ENCODE measurements around the gene MRTFB. TPM values are rescaled to one million over a fixed set of nuclear protein-coding genes. Genes with fewer than 3 reads are reported as not detected.

MRTFB gene
- total and polyA plus RNA-seq, 2 experiments from 2014 or later = 13.9 to 22.2 TPM

DNA sequence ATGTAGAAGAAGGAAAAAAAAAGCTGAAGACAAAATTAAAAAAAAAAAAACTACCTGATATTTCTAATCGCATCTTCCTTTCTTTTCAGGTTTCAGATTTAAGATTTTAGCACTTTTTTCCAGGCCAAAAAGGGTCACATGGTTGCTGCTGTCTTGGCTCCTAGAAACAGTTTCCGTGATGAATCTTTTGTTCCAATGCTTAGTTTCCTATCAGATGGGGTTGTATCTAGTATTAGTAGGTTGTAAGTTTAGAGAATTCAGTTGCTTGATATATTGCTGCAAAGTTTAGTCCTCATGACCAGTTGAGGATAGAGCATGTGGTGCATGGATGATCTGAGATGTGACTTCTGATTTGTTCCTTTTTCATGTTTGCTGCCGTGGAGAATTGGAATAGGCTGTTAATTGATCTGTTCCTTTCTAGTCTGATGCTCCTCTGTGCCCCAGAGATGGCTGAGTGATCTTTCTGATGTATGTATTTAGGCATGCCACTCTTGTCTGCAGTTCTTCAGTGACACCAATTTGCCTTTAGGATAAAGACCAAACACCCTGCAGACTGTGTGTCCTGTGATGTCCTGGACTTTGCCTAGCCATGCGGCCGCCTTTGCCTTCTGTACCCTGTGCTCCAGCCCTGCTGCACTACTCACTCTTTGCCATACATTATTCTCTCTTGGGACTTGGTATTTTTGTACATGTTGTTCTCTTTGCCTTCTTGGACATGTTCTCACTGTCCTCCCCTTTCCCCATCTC lies 94.0 kb downstream of the MRTFB start (continued):
- TF ChIP-seq, protein P1, sequence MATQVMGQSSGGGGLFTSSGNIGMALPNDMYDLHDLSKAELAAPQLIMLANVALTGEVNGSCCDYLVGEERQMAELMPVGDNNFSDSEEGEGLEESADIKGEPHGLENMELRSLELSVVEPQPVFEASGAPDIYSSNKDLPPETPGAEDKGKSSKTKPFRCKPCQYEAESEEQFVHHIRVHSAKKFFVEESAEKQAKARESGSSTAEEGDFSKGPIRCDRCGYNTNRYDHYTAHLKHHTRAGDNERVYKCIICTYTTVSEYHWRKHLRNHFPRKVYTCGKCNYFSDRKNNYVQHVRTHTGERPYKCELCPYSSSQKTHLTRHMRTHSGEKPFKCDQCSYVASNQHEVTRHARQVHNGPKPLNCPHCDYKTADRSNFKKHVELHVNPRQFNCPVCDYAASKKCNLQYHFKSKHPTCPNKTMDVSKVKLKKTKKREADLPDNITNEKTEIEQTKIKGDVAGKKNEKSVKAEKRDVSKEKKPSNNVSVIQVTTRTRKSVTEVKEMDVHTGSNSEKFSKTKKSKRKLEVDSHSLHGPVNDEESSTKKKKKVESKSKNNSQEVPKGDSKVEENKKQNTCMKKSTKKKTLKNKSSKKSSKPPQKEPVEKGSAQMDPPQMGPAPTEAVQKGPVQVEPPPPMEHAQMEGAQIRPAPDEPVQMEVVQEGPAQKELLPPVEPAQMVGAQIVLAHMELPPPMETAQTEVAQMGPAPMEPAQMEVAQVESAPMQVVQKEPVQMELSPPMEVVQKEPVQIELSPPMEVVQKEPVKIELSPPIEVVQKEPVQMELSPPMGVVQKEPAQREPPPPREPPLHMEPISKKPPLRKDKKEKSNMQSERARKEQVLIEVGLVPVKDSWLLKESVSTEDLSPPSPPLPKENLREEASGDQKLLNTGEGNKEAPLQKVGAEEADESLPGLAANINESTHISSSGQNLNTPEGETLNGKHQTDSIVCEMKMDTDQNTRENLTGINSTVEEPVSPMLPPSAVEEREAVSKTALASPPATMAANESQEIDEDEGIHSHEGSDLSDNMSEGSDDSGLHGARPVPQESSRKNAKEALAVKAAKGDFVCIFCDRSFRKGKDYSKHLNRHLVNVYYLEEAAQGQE (IDR thresholded peaks at IDR 0.05; ENCODE audit: unreplicated experiment) = no peak
- TF ChIP-seq, protein P2, sequence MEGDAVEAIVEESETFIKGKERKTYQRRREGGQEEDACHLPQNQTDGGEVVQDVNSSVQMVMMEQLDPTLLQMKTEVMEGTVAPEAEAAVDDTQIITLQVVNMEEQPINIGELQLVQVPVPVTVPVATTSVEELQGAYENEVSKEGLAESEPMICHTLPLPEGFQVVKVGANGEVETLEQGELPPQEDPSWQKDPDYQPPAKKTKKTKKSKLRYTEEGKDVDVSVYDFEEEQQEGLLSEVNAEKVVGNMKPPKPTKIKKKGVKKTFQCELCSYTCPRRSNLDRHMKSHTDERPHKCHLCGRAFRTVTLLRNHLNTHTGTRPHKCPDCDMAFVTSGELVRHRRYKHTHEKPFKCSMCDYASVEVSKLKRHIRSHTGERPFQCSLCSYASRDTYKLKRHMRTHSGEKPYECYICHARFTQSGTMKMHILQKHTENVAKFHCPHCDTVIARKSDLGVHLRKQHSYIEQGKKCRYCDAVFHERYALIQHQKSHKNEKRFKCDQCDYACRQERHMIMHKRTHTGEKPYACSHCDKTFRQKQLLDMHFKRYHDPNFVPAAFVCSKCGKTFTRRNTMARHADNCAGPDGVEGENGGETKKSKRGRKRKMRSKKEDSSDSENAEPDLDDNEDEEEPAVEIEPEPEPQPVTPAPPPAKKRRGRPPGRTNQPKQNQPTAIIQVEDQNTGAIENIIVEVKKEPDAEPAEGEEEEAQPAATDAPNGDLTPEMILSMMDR (conservative IDR thresholded peaks at IDR 0.05; ENCODE audit: low read depth in 2 of 2) = no peak
- TF ChIP-seq CREB1 (CRISPR knock-in tag; IDR thresholded peaks at IDR 0.05; ENCODE audit: low read depth) = no peak

GRCh38 chr16:14168146-14168545 lies 97.0 kb downstream of the MRTFB start:
- ATAC-seq (no peak), DNase-seq (ENCODE audit: low spot score) (no peak)
- Histone ChIP-seq H3K27me3 (ENCODE audit: insufficient read depth) (no peaks in the 10 kb centered on the region), H3K79me2 (replicated peaks; ENCODE audit: insufficient read depth) (0 out of 2 replicates have a peak, but pooled peaks cover 3% of the 10 kb centered on the region), H3K4me3 (no peak overlapping the region), H3K9me2 (ENCODE audit: insufficient read depth) (no peaks in the 10 kb centered on the region), H3F3A (replicated peaks; ENCODE audit: low read depth) (no peaks in the 10 kb centered on the region), H3K27ac (ENCODE audit: low read depth) (no peak overlapping the region), H3K4me1 (ENCODE audit: insufficient read depth) (no peaks in the 10 kb centered on the region), H3K4me2 (no peak overlapping the region), H2AFZ (no peak overlapping the region), H4K20me1 (replicated peaks; ENCODE audit: insufficient read depth) (peaks cover 13% of the 10 kb centered on the region), H3K36me3 (ENCODE audit: insufficient read depth) (no peaks in the 10 kb centered on the region)
- H3K4me1 Mint-ChIP-seq = no peaks in the 10 kb centered on the region
- H3K27me3 Mint-ChIP-seq (ENCODE audit: insufficient read depth, low read depth, poor library complexity) = no peaks in the 10 kb centered on the region
- no peaks in the 10 kb centered on the region for H3K9me3 Mint-ChIP-seq
- H3K36me3 Mint-ChIP-seq (ENCODE audit: low read depth) = peaks cover 9% of the 10 kb centered on the region; the same call in 2 of the 3 replicates
- no peak overlapping the region for H3K4me3 Mint-ChIP-seq
- H3K27ac Mint-ChIP-seq = no peak overlapping the region
- TF ChIP-seq, protein P2 (conservative IDR thresholded peaks at IDR 0.05; ENCODE audit: low read depth in 2 of 2) = no peak
- no peak for TF ChIP-seq EZH2 (IDR thresholded peaks at IDR 0.05; ENCODE audit: low read depth, unreplicated experiment)
- no peak for TF ChIP-seq ZNF331 (CRISPR knock-in tag; IDR thresholded peaks at IDR 0.05; ENCODE audit: low read depth)
- no peak for TF ChIP-seq ZNF114 (CRISPR knock-in tag; IDR thresholded peaks at IDR 0.05)
- TF ChIP-seq POLR2AphosphoS5 (IDR thresholded peaks at IDR 0.05; ENCODE audit: low read depth) = no peak
- TF ChIP-seq, protein P3, sequence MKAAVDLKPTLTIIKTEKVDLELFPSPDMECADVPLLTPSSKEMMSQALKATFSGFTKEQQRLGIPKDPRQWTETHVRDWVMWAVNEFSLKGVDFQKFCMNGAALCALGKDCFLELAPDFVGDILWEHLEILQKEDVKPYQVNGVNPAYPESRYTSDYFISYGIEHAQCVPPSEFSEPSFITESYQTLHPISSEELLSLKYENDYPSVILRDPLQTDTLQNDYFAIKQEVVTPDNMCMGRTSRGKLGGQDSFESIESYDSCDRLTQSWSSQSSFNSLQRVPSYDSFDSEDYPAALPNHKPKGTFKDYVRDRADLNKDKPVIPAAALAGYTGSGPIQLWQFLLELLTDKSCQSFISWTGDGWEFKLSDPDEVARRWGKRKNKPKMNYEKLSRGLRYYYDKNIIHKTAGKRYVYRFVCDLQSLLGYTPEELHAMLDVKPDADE (IDR thresholded peaks at IDR 0.05) = no peak
- TF ChIP-seq, protein P1 (IDR thresholded peaks at IDR 0.05; ENCODE audit: unreplicated experiment) = no peak
- no peak for TF ChIP-seq JUNB (IDR thresholded peaks at IDR 0.05; ENCODE audit: unreplicated experiment)
- no peak for TF ChIP-seq STAT1 (IDR thresholded peaks at IDR 0.05; ENCODE audit: unreplicated experiment)
- TF ChIP-seq NANOG (IDR thresholded peaks at IDR 0.05; ENCODE audit: borderline replicate concordance) = no peak
